ENCODE measurements around the gene KDM6A. TPM values are rescaled to one million over a fixed set of nuclear protein-coding genes. Genes with fewer than 3 reads are reported as not detected.
A peak's percentile ranks its signal among the peaks of the same experiment; 100 is the strongest.

The KDM6A gene
- total RNA-seq, 1 experiment from 2014 or later = 42.8 TPM

GRCh38 chrX:44871114-44871645 lies 1.8 kb upstream of the KDM6A start:
- no peaks in the 10 kb centered on the region for H3K4me1 Mint-ChIP-seq (ENCODE audit: low read depth, unreplicated experiment)
- TF ChIP-seq, protein P1, sequence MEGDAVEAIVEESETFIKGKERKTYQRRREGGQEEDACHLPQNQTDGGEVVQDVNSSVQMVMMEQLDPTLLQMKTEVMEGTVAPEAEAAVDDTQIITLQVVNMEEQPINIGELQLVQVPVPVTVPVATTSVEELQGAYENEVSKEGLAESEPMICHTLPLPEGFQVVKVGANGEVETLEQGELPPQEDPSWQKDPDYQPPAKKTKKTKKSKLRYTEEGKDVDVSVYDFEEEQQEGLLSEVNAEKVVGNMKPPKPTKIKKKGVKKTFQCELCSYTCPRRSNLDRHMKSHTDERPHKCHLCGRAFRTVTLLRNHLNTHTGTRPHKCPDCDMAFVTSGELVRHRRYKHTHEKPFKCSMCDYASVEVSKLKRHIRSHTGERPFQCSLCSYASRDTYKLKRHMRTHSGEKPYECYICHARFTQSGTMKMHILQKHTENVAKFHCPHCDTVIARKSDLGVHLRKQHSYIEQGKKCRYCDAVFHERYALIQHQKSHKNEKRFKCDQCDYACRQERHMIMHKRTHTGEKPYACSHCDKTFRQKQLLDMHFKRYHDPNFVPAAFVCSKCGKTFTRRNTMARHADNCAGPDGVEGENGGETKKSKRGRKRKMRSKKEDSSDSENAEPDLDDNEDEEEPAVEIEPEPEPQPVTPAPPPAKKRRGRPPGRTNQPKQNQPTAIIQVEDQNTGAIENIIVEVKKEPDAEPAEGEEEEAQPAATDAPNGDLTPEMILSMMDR (IDR thresholded peaks at IDR 0.05; ENCODE audit: unreplicated experiment) = no peak
- CTCF ChIA-PET = interaction anchor here (0.7 kb wide), 1 partner anchor 34 kb away, joined by 4 read pairs; no protein-coding TSS in a partner anchor
- no peaks in the 10 kb centered on the region for H3K27me3 Mint-ChIP-seq (ENCODE audit: unreplicated experiment)
- H3K9me3 Mint-ChIP-seq (ENCODE audit: low read depth, unreplicated experiment) = no peaks in the 10 kb centered on the region
- BruUV-seq (replicated peaks) = no TSS peak
- peak; percentile 32 for DNase-seq
- H3K4me3 Mint-ChIP-seq (ENCODE audit: low read depth, unreplicated experiment) = peak overlapping the region; percentile 73
- H3K27ac Mint-ChIP-seq (ENCODE audit: unreplicated experiment) = peak overlapping the region; percentile 66
- intact Hi-C loops (cut with micrococcal nuclease; ENCODE audit: unreplicated experiment) = loop anchor here (5.0 kb wide), 1 partner anchor 201 kb away; no protein-coding TSS in a partner anchor
- peaks cover 45% of the 10 kb centered on the region for H3K36me3 Mint-ChIP-seq (ENCODE audit: insufficient read depth, unreplicated experiment)

- Mint-ChIP-seq H3K9me3 (ENCODE audit: low read depth, unreplicated experiment) (no peaks in the 10 kb centered on the region), H3K36me3 (ENCODE audit: insufficient read depth, unreplicated experiment) (peaks cover 45% of the 10 kb centered on the region), H3K27me3 (ENCODE audit: unreplicated experiment) (no peaks in the 10 kb centered on the region), H3K4me3 (ENCODE audit: low read depth, unreplicated experiment) (peak overlapping the region; percentile 73), H3K27ac (ENCODE audit: unreplicated experiment) (peak overlapping the region; percentile 86), H3K4me1 (ENCODE audit: low read depth, unreplicated experiment) (no peaks in the 10 kb centered on the region)
- DNase-seq = peak; percentile 38
- intact Hi-C loops (cut with micrococcal nuclease; ENCODE audit: unreplicated experiment) = loop anchor here (2.0 to 5.0 kb wide), 2 partner anchors 43 to 200 kb away; no protein-coding TSS in a partner anchor
- TSS peak; percentile 77 for BruUV-seq (replicated peaks)
- CTCF ChIA-PET = interaction anchor here (0.6 to 0.9 kb wide), 7 partner anchors 43 to 539 kb away, joined by 3 to 9 read pairs (median 3); no protein-coding TSS in a partner anchor
- TF ChIP-seq, protein P1 (IDR thresholded peaks at IDR 0.05; ENCODE audit: unreplicated experiment) = no peak
These were observed 812 bp upstream of the KDM6A start for GRCh38 chrX:44871931-44872820.

DNA sequence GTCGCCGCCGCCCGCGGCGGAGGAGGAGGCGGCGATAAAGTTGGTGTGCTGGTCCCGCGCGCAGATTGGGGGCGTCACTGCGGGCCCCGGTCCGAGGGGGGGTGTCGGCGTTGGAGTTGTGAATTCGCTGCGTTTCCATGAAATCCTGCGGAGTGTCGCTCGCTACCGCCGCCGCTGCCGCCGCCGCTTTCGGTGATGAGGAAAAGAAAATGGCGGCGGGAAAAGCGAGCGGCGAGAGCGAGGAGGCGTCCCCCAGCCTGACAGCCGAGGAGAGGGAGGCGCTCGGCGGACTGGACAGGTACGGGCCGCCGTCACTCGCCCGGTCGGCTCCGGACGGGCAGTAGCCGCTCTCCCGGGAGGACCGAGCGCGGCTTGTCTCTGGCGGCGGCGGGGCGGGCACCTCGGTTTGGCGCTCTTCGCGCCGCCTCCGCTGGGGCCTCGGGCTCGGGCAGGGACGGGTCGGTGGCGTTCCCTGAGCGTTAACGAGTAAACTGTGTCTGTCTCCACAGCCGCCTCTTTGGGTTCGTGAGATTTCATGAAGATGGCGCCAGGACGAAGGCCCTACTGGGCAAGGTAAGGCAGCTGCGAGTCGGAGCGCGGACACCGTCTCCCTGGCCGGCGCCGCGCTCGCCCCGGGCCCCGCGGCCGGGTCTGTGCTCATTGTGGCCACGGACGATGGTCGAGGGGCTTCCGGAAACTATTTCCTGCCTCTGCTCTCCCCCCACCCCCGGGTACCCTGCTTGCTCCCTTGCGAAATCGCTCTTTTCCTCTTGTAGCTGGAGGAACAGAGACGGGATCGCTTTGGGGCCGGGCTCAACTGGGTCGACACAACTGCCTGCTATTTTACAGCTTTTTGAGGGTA lies 658 bp downstream of the KDM6A start:
- intact Hi-C loops (cut with micrococcal nuclease; ENCODE audit: unreplicated experiment) = loop anchor here (2.0 to 5.0 kb wide), 2 partner anchors 41 to 199 kb away; no protein-coding TSS in a partner anchor
- Mint-ChIP-seq H3K9me3 (ENCODE audit: low read depth, unreplicated experiment) (no peaks in the 10 kb centered on the region), H3K4me1 (ENCODE audit: low read depth, unreplicated experiment) (no peaks in the 10 kb centered on the region), H3K4me3 (ENCODE audit: low read depth, unreplicated experiment) (peak overlapping the region; percentile 73), H3K27ac (ENCODE audit: unreplicated experiment) (peak overlapping the region; percentile 86), H3K36me3 (ENCODE audit: insufficient read depth, unreplicated experiment) (peaks cover 45% of the 10 kb centered on the region), H3K27me3 (ENCODE audit: unreplicated experiment) (no peaks in the 10 kb centered on the region)
- BruUV-seq (replicated peaks) = no TSS peak
- CTCF ChIA-PET = interaction anchor here (0.5 to 0.9 kb wide), 2 partner anchors 77 to 416 kb away, joined by 3 to 4 read pairs; no protein-coding TSS in a partner anchor
- TF ChIP-seq, protein P1 (IDR thresholded peaks at IDR 0.05; ENCODE audit: unreplicated experiment) = no peak
- peak; percentile 48 for DNase-seq
